ENCODE results near the gene NDUFB8.

Gene NDUFB8

GRCh38 chr10:100507357-100507732, 22.3 kb downstream of the NDUFB8 start:
- DNase-seq (ENCODE audit: low read depth): no peak

GRCh38 chr10:100506596-100507356, 22.9 kb downstream of the NDUFB8 start:
- DNase-seq (ENCODE audit: low read depth): no peak

- DNase-seq (ENCODE audit: low read depth): no peak
These were observed 24.5 kb downstream of the NDUFB8 start for GRCh38 chr10:100505164-100505563.

- peak; percentile 47 for DNase-seq (ENCODE audit: low read depth)
These were observed 25.6 kb downstream of the NDUFB8 start for GRCh38 chr10:100504096-100504495.

- peak; percentile 22 for DNase-seq (ENCODE audit: low read depth)
These were observed 26.7 kb downstream of the NDUFB8 start for GRCh38 chr10:100502926-100503494.

- DNase-seq (ENCODE audit: low read depth): no peak
These were observed 28.2 kb downstream of the NDUFB8 start for GRCh38 chr10:100501423-100501822.

GRCh38 chr10:100498059-100498458, 31.6 kb downstream of the NDUFB8 start:
- DNase-seq (ENCODE audit: low read depth): no peak

- no peak for DNase-seq (ENCODE audit: low read depth)
These were observed 33.1 kb downstream of the NDUFB8 start for GRCh38 chr10:100496567-100496966.

- DNase-seq (ENCODE audit: low read depth): no peak
These were observed 39.1 kb downstream of the NDUFB8 start for GRCh38 chr10:100490531-100490930.

- no peak for DNase-seq (ENCODE audit: low read depth)
These were observed 40.3 kb downstream of the NDUFB8 start for GRCh38 chr10:100489396-100489795.

- no peak for DNase-seq (ENCODE audit: low read depth)
These were observed 42.1 kb downstream of the NDUFB8 start for GRCh38 chr10:100487529-100487928.

GRCh38 chr10:100485801-100486495, 43.7 kb downstream of the NDUFB8 start:
- DNase-seq (ENCODE audit: low read depth): no peak

- no peak for DNase-seq (ENCODE audit: low read depth)
These were observed 44.3 kb downstream of the NDUFB8 start for GRCh38 chr10:100485366-100485765.

- DNase-seq (ENCODE audit: low read depth): no peak
These were observed 45.6 kb downstream of the NDUFB8 start for GRCh38 chr10:100483876-100484666.

- DNase-seq (ENCODE audit: low read depth): no peak
These were observed 46.9 kb downstream of the NDUFB8 start for GRCh38 chr10:100482834-100483185.

GRCh38 chr10:100482181-100482833, 47.4 kb downstream of the NDUFB8 start:
- peak; percentile 62 for DNase-seq (ENCODE audit: low read depth)

- DNase-seq (ENCODE audit: low read depth): peak; percentile 78
These were observed 48.1 kb downstream of the NDUFB8 start for GRCh38 chr10:100481462-100482081.

GRCh38 chr10:100480002-100480401, 49.7 kb downstream of the NDUFB8 start:
- no peak for DNase-seq (ENCODE audit: low read depth)

- no peak for DNase-seq (ENCODE audit: low read depth)
These were observed 50.6 kb downstream of the NDUFB8 start for GRCh38 chr10:100479037-100479436.

- DNase-seq (ENCODE audit: low read depth): no peak
These were observed 51.7 kb downstream of the NDUFB8 start for GRCh38 chr10:100477970-100478369.
